HG03432 (cell line): Measurements from ENCODE around the gene THSD8.
A peak's percentile ranks its signal among the peaks of the same experiment; 100 is the strongest.

Experiments
- ATAC-seq: cut with Tn5 transposase; IDR thresholded peaks from one replicate; pipeline ENCODE4 v1.9.1; 2021; ENCODE audit warnings: mild to moderate bottlenecking, moderate library complexity; ENCODE audit not compliant: unreplicated experiment

Gene THSD8

DNA sequence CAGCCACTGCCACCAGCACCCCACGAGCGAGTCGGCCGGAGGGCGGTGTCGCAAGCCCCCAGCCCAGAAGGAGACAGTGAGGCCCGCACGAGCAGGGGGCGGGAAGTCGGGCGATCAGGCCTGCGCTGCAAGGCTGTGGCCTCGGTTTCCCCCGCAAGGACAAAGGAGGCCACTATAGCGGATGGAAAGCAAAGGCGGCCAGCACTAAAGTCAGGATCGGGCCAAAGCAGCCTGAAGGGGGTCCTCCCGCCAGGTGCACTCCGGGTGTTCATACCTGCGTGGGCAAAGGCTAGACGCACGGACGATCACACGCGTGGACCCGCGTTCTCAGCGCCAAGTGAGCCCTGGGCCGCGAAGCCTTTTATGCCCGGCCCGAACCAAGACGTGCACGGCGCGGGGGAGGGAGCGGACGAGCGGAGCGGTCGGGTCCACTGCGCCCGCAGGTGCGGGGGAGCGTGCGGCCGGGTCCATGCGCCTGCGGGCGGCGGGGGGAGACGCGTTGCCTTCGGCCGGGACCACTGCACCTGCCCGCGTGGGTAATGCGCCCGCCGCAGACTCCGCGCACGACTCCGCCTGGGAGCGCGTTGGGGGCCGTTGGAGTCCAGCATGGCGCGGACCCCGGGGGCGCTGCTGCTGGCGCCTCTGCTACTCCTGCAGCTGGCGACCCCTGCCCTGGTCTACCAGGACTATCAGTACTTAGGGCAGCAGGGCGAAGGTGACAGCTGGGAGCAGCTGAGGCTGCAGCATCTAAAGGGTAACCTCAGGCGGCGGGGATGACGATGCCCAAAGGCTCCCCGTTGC lies at the start of gene THSD8, which contains the start of gene PRDX2:
Gene THSD8 (plus strand): TSS at position 604 of the 801 bp plus-strand sequence. CDS start 3 bp downstream, at position 607.
Gene PRDX2 (minus strand): TSS at position 335 of the 801 bp plus-strand sequence. CDS start 539 bp downstream, outside the sequence.
- ATAC-seq, result no peak

DNA sequence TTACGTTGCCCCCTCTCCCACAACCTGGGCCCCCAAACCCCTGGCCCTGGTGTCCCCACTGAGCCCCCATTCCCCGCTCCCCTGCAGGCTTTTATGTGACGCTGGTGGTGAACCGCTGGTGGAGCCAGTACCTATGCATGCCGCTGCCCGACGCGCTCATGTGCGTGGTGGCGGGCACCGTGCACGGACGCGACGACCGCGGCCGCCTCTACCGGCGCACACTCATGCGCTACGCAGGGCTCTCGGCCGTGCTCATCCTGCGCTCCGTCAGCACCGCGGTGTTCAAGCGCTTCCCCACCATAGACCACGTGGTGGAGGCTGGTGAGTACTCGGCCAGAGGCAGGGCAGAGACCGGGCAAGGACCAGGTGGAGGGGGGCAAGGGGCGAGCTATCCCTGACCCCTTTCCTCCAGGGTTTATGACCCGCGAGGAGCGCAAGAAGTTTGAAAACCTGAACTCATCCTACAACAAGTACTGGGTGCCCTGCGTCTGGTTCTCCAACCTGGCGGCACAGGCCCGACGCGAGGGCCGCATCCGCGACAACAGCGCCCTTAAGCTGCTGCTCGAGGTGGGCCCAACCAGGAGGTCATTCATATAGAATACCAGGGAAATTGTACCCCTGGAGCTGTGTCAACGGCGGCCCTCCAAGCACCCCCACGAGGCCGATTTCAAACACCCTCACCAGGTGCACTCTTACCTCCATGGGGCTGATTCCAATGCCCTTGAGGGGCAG lies 47.2 kb upstream of the THSD8 start:
- ATAC-seq, result no peak

DNA sequence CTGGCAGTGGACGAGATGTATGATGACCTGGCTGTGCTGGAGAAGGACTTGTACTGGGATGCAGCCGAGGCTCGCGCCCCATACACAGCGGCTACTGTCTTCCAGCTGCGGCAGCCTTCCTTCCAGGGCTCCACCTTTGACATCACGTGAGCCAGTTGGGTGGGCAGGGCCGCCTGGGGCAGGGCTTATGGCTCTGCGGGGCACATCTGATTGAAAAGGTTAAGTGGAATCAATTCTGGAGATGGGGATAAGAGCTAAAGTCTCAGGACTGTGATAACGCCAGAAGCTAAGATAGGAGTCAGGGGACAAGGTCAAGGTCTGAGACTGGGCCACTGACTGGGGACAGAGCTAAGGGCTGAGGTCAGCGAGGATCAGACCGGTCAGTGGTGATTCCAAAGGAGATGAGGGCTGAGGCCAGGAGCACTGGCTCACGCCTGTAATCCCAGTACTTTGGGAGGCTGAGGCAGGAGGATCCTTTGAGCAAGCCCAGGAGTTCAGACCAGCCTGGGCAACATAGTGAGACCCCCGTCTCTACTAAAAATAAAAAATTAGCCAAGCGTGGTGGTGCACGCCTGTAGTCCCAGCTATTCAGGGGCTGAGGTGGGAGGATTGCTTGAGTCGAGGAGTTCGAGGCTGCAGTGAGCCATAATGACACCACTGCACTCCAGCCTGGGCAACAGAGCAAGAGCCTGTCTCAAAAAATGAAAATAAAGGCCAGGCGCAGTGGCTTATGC lies 45.6 kb upstream of the THSD8 start:
- ATAC-seq, result no peak

DNA sequence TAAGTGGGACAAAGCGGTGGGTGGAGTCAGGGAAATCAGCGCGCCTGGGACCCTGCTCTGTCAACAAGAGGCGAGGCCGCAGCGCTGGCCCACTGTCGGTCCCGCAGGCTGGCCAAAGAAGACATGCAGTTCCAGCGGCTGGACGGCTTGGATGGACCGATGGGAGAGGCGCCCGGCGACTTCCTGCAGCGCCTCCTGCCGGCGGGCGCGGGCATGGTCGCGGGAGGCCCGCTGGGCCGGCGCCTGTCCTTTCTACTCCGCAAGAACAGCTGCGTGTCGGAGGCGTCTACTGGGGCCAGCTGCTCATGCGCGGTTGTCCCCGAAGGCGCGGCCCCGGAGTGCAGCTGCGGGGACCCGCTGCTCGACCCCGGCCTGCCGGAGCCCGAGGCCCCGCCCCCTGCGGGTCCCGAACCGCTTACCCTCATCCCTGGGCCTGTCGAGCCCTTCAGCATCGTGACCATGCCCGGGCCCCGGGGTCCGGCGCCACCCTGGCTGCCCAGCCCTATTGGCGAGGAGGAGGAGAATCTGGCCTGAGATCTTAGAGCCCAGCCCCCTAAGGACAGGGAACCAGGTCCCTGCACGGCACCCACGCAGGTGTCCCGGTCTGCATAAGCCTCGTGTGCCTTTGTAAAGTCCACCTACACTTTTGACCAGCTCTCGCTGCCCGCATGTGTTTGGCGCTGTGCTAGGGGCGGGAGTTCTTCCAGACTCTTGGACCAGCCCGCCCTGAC lies 44.2 kb upstream of the THSD8 start:
- no peak for ATAC-seq

DNA sequence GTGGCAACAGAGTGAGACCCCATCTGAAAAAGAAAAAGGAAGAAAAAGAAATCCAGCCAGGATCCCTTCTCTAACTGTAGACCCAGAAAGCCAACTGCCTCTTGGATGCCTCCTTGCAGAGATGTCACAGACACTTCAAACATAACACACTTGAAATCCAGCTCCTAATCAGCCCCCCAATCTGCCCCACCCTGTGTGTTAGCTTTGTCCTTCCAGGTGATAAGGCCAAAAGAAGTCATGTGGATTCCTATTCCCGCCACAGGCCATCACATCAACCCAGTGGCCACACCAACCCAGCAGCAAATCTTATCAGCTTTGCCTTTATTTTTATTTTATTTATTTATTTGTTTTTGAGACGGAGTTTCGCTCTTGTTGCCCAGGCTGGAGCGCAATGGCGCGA lies 42.2 kb upstream of the THSD8 start:
- ATAC-seq, result no peak

DNA sequence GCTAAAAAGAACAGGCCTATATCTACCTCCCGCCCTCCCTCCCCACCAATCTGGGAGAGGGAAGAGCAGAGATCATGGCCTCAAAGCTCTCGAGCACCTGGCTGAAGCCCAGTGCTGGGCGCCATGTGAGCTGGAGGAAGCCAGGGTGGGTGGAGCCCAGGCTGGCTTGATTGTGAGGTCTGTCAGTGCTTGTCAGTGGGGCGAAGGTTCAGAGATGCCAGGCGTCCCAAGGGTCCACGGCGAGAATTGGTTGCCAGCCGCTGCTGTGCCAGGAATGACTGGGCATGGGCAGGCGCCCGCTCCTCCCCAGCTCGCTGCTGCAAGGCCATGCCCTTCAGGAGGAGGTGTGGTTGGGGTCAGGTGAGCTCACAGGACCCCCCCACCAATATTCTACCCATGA lies 38.8 kb upstream of the THSD8 start:
- ATAC-seq, result no peak

DNA sequence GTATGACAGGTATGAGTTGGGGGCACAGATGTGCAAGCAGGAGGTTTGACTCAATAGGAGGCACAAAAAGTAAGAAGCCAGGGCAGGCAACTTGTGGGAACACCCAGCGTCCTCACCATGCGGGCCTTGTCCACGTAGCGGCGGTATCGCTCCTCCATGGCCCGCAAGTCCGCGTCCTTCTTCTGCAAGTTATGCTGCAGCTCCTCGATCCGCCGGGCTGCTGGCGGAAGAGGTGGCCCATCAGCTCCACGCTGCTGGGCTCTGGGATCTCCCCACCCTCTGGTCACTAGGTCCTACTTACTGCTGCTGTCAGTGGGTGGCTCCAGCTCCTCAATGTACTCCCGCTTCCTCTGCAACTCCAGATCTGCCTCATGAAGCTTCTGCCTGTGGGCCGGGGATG lies 37.2 kb upstream of the THSD8 start:
- ATAC-seq, result no peak

DNA sequence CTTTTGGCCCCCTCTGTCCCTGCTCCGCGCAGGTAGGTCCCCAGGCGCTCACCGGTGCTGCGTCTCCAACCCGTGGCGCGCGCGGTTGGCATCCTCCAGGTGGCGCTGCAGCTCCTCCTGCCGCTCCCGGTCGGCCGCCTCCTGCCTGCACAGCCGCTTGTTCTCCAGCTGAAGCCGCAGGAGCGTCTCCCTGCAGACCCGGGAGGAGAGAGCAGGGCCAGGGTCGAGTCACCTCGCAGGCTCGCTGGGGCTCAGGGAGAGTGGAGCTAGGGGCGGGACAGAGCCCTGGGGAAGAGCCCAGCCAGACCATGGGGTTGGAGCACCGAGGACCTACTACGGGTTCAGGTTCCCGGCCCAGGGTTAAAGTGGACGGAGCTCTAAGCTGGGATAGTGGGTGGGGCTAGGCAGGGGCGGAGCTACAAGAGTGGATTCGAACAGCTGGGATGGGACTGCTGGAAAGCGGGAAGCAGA lies 35.8 kb upstream of the THSD8 start:
- ATAC-seq, result peak; percentile 44

DNA sequence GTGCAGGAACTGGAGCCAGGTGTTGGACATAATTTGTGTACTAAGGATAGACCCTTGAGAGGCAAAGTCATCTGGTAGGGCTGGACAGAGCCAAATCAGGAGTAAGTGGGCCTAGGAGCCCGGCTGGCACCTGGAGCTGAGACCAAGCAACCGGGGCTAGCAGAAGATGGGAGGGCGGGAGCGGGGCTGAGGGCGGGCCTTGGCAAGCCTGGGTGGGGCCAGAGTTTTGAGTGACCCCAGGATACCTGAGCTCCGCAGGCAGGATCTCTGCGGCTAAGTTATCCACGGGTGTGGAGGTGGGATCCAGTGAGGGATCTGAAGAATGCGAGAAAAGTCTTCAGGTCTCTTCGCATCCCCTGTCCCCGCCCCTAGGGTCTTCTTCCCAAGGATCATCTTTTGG lies 34.7 kb upstream of the THSD8 start:
- ATAC-seq, result no peak

DNA sequence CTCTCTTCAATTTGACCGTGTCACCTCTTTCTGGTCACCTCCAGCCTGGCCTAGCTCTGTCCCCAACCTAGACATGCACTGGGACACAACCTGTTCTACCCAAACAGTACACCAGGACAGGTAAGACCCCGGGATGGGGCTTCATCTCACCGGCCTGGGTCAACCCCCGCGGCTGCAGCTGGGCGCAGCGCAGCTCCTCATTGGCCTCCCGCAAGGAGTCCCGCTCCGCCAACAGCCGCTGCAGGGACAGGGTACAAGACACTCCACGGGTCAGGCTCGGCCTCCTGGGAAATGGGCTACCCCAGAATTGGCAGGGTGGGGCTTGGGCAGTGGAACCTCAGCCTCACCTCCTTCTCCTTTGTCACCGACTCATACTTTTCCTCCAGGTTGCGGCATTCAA lies 34.2 kb upstream of the THSD8 start:
- ATAC-seq, result no peak

DNA sequence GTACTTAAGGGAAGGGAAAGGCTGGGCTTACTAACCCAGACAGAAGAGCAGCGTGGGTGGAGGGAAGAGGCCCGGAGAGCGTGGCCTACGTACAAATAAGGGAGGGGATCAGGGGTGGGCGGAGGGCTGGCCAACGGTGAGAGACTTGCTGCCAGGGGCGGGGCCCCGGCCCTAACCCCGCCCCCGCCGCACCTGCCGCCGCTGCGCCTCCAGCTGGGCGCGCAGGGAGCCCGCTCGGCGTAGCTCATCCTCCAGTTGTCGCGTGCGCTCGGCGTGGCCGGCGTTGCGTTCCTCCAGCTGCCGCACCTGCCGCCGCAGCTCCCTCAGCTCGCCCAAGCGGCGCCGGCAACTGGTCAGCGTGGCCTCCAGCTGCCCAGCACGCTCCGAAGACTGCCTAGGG lies 32.2 kb upstream of the THSD8 start:
- ATAC-seq, result no peak

DNA sequence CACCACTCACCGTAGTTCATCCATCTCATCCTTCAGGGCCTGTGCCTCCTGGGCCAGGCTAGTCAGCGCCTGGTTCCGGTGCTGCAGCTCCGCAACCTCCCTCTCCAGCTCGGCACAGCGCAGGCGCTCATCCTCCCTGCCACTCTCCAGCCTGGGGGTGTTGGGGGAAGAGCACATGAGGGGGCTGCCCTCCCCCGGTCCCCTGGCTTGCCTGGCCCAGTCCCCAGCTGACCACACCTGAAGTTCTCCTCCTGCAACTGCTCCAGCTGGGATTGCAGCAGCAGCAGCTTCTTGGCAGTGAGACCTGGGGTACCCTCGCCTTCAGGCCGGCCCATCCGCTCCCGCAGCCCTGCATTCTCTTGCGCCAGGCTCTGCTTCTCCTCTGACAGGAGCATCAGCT lies 30.9 kb upstream of the THSD8 start:
- no peak for ATAC-seq

DNA sequence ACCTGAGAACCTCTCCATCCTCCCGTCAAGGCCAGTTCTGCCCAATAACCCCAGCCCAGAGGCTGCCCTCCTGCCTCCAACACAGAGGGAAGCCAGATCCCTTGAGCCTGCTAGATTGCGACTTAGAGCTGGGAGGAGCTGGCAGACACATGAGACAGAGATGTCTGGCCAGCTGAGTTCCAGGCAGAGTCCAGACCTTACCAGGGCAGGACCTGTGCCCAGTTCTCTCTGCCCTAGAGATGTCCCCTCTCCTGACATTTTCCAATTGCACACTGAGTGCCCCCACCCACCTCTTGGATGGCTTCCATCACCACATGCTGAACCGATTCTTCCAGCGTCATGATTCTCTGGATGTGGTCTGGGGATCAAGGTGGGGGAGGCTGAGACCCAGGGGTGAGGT lies 29.5 kb upstream of the THSD8 start:
- ATAC-seq, result no peak

DNA sequence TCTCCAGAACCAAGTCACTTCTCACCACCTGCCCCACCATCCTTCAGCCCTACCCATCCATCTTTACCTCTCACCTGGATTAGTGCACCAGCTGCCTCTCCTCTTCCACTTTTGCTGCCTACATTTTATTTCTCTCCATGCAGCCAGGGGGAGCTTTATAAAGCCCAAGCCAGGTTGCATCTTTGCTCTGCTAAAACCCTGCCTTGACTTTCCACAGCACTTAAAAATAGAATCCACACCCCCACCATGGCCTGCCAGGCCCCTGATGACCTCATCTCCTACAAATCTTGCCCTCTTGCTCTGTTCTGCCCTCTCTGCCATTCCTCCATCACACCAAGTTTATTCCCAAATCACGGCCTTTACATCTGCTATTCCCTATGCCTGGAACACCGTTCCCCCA lies 28.3 kb upstream of the THSD8 start:
- no peak for ATAC-seq

DNA sequence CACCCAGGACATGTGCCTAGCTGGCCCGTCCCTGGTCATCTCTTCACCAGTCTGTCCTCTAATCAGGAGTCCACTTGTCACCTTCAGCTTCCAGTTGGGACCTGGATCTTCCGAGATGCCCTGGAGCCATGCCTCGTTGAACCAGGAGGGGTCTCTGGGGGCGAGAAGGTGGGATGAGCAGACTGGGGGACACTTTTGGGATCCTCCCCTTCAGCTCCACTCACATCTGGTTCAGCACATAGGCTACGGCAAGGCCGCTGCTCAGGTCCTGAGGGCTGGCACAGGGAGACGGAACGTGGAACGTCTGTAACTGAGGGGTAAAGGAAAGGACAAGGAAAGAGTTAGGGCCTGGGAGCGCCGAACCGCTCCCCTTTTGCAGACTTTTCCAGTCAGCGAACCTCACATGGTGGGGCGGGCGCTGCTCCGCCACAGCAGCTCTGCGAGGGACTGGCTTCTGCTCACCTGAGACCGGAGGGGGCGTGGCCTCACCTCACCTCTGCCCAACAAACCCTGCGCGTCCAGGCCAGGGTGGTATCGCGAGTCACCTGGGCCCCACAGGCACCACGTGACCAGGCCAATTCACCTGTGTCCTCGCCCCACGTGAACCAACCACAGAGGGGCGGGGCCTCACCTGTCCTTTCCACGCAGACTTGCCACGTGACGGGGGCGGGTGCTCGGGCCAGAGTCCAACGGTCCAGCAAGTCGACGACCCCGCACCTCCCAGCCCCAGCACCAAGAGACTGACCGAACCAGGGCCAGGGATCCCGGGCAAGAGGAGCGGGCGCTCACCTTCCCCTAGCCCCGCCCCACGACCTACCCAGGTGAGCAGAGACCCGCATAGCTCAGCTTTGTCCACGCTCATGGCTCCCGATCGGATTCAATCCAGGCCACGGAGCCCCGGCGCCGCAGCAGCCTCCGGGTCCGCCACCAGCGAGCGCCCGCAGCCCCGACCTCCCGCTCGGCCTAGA lies 27.0 kb upstream of the THSD8 start, which contains the start of gene HOOK2:
Gene HOOK2 (minus strand): TSS at position 965 of the 968 bp plus-strand sequence. CDS start 103 bp downstream, at position 862.
- no peak for ATAC-seq

DNA sequence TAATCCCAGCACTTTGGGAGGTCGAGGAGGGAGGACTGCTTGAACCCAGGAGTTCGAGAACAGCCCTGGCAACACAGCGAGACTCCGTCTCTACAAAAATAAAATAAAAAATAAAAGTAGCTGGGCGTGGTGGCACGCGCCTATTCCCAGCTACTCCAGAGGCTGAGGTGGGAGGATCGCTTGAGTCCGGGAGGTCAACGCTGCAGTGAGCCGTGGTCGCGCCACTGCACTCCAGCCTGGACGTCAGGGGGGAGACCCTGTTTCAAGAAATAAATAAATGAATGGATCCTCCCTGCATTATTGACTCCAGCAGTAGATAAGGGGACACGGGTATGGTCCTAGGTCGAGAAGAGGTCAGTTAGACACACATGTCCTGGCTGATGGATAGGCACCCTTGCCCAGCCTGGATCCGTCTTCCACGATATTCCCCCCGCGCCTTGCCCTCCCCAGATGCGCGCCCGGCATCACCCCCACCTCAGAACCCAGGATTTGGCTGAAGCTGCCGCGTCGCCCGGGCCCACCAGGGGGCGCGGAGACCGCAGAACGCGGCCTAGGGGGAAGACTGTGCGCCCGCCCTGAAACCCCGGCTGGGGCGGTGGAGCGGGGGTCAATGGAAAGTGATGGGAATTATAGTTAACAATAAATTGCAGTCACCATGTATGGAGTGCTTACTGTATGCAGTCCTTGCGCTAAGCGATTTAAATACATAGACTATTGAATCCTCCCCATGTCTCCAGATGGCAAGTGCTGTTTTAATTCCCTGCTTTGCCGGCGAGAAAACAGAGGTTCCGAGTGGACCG lies 24.5 kb upstream of the THSD8 start:
- ATAC-seq, result peak; percentile 47

DNA sequence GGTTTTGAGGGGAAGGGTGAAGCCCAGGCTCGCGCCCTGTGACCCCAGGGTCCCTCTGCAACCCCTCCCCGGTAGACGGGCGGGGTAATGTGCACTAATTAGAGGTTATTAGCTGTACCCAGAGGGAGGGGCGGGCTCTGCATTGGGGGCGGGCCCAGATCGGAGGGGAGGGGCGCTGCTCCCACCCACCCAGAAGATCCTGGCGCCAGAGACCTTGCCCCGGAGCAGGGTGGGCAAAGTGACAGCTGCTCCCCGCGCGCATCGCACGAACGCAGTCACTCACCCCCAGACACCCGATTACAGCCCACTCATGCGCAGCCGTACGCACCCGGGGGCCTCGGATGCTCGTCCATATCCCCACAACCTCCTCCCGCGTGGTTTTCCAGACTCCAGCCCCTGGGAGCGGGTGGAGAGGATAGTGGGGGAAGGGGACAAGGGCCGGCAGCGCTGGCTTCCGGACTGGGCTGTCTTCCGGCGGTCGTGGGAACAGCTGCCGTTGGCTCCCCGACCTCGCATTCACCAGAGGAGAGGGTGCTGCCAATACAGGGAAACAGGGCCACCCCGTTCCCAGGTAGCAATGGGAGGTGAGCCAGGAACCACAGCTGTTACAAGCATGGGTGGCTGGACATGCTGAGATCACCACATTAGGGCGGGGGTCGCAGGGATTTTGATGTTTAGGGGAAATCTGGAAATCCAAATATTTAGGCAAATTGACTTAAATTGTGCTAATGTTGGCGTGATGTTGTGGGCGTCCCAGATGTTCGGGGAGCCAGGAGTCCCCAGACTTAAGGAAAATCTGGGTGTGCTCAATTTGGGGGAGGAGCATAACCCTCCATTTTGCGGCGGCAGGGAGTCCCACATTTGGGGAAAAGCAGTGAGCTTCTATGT lies 23.6 kb upstream of the THSD8 start:
- no peak for ATAC-seq

DNA sequence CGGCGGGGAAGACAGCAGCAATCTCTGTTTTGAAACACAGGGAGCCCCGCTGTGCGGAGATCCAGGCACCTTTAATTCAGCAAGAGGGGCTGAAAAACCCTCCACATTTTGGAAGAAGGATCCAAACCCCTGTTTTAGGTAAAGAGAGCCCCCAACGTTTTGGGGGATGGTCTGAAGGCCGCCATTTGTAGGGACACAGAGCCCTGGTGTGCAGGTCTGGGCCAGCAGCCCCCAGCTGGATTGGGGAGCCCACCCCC lies 23.0 kb upstream of the THSD8 start:
- no peak for ATAC-seq
